GM19025 (cell line): Measurements from ENCODE around the gene NOSTRIN.
"Not testable (repeated sequence)": the region's sequence is repeated elsewhere in the genome, so short reads cannot be mapped to it uniquely, and the experiment has no call there.

Experiments used
- ATAC-seq: cut with Tn5 transposase; IDR thresholded peaks from one replicate; pipeline ENCODE4 v1.9.1; 2021; ENCODE audit warnings: mild to moderate bottlenecking, low read depth, moderate library complexity; ENCODE audit not compliant: unreplicated experiment

NOSTRIN gene

DNA sequence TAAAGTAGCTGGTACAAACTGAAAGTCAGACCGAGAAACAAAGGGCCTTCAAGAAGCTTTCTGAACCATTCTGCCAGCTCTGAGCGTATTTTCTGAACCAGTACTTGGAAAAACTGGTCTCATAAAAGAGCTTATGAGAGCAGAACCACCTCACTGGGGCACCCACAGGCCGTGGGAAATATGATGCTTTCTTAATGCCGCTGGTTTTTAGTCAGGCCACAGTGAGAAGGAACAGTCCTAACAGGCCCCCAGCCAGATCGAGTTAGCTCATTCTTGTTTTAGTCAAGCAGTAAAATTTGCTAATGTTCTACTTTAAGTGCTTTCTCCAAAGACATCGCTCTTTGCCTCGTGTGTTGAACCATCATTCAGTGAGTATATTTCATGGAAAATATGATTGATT lies 12.7 kb upstream of the NOSTRIN start:
- no peak for ATAC-seq

DNA sequence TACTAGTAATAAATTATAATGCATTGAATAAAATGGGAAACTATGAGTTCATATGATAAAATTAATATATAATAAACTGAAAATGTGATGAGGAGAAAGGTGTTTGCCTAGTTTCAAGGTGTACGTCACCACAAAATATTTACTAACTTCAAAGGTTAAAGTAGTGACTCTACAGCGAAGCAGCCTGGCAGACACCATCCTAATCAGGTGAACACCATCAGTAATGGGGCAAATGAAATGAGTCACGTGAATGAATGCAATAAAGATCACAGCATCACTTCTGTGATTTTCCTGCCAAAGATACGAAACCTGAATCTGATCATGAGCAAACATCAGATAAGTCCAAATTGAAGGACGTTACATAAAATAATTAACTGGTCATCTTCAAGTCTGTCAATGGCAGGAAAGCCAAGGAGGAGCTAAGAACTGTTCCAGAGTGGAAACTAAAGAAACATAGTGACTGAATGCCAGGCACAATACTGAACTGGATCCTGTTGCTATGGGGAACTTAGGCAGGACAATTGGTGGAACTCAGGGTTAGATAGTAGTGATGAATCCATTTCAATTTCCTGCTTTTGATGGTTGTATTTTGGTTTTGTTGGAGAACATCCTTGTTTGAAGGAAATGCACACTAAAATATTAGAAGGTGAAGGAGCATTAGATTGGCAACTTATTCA lies 12.1 kb upstream of the NOSTRIN start:
- no peak for ATAC-seq

DNA sequence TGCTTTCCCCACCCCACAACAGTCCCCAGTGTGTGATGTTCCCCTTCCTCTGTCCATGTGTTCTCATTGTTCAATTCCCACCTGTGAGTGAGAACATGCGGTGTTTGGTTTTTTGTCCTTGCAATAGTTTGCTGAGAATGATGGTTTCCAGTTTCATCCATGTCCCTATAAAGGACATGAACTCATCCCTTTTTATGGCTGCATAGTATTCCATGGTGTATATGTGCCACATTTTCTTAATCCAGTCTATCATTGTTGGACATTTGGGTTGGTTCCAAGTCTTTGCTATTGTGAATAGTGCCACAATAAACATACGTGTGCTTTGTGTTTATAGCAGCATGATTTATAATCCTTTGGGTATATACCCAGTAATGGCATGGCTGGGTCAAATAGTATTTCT lies 11.3 kb upstream of the NOSTRIN start:
- ATAC-seq: not testable (repeated sequence)

DNA sequence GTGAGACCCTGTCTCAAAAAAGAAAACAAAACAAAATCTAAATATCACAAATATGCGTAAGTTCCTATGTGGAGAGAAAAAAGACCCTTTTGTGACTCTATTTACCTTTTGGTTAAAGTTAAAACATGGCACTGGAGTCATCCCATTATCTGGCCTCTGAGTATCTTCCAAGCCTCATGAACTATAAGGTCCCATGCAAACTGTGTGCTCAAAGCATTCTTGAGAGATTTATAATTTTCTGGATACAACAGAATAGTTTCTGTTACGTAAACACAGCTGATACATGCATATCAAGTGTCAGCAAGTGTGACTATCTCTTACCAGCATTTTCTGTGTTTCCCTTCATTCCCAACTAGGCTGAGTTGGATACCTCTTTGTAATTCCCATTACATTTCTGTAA lies 8.8 kb upstream of the NOSTRIN start:
- ATAC-seq: no peak

DNA sequence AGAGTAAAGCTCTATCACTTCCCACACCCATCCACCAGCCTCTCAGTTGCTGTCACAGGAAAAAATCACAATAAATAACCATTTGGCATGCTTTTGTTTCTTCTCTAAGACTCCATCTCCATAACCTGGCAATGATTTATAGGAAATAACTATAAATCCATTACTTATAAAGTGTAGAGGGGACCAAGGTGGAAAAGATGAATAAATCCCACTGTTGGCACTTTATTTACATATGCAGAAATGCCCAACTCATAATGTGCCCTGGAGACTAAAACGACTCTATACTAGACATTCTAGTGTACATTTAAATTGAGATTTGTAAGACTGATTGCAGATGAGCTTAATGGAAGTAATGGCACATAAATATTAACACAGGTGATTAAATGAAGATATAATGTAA lies 7.5 kb upstream of the NOSTRIN start:
- no peak for ATAC-seq

- no peak for ATAC-seq
These were observed 6.3 kb upstream of the NOSTRIN start for GRCh38 chr2:168796090-168796577.

- no peak for ATAC-seq
These were observed 5.7 kb upstream of the NOSTRIN start for GRCh38 chr2:168796583-168797285.

DNA sequence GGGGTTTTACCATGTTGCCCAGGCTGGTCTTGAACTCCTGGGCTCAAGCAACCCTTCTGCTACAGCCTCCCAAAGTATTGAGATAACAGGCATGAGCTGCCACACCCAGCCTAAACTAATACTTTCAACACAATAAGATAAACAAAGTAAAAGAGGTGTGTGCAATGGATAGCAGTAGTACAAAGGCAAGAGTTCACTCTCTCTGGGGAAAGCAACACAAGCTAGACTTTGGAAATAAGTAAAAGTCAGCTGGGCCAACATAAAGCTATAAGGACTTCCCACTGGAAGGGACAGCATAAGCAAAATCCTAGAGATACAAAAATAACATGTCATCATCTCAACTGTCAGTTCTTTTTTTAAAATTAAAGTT lies 5.2 kb upstream of the NOSTRIN start:
- no peak for ATAC-seq

- no peak for ATAC-seq
These were observed 4.2 kb upstream of the NOSTRIN start for GRCh38 chr2:168798076-168798887.

DNA sequence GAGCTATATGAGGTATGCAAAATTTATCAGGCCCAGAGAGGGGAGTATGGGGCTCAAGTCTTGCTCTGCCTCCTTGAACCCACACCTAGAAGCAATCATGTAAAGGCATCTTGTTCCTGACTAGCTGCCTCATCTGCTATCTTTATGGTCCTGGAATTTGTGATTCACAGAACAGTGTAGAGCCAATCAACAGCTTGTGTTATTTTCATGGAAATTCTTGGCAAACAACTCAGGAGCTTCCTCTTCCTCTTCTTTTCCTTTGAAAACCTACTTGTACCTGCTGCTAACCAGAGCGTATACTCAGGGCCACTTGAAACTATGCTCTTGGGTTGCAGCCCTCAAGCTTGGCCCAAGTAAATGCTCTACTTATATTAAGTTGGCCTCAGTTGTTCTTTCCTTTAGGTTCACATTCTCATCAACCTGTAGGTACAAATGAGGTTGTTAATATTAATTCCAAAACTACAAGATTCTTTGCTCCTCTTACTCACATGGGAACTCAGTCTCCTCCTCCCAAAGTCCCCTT lies 3.5 kb upstream of the NOSTRIN start:
- no peak for ATAC-seq

DNA sequence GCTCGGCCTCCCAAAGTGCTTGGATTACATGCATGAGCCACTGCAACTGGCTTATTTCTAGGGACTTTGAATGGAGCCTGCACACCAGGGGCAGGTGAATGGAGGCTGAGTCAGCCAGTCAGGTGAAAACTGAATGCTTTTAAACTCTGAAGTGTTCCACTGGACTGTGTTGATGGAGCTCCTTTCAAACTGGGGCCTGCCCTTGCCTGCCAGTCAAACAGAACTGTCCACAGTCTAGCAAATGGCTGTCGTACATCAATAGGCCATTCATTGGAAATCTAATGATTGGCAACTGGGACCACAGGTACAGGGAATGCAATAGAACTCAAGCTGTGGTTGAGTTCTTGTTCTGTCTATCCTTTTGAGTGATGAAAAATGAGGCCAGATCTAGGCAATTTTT lies 966 bp upstream of the NOSTRIN start:
- ATAC-seq: no peak

DNA sequence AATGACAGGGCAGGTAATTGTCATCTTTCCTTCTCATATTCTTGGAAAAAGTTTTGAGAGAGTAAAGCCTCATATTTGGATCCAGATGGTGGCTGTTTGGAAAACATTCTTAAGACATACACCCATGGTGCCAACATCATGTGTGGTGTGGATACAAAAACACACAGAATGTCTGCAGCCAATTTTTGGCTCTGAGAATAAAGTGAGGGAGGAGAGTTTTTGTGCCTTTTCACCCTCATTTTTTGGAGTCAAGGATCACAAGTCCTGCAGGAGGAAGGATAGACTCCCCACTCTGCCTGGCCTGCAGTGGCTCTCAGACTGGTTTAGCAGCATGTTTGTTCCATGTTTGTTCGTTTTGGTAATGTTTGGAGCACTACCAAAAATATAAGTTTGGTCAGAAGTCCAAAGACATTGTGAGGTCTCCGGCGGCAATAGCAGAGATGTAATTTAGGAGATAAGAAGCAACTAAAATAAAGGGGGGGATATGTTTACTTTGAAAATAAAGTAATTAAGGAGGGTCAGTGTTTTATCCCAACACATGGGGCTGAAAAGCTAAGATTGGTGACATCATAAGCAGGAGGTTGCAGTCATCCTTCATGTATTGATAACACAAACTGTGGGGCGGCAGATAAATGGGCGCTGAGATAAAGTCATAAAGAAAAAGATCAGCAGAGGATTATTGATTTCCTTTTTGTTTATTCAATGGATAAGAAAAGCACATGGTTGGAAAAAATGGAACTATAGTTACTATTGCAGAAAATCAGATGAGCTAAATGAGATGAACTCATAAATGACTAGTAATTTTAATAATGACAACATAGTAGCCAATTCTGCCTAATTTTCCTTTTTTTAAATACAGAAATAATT lies 655 bp downstream of the NOSTRIN start:
- ATAC-seq: no peak

- no peak for ATAC-seq
These were observed 1.8 kb downstream of the NOSTRIN start for GRCh38 chr2:168804214-168804613.

- no peak for ATAC-seq
These were observed 3.2 kb downstream of the NOSTRIN start for GRCh38 chr2:168805615-168806014.

DNA sequence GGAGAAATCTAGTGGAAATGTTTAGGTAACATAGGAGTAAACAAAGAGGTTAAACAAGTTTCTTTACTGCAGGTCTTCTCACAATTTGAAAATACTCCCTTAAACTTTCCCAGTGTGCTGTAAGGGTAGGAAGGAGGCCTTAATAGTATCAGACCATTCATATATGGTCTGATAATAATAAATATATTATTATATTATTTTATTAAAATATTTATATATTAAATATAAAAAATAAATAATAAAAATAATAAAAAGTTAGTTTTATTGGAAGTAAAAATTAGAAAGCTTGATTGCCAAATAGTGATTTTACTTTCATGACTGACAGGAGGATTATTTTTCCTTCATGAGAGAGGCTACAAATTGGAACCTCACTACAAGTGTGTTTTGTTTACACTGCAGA lies 7.1 kb downstream of the NOSTRIN start:
- ATAC-seq: no peak

- ATAC-seq: no peak
These were observed 7.8 kb downstream of the NOSTRIN start for GRCh38 chr2:168810235-168810634.

GRCh38 chr2:168811696-168812095 lies 9.3 kb downstream of the NOSTRIN start:
- no peak for ATAC-seq

DNA sequence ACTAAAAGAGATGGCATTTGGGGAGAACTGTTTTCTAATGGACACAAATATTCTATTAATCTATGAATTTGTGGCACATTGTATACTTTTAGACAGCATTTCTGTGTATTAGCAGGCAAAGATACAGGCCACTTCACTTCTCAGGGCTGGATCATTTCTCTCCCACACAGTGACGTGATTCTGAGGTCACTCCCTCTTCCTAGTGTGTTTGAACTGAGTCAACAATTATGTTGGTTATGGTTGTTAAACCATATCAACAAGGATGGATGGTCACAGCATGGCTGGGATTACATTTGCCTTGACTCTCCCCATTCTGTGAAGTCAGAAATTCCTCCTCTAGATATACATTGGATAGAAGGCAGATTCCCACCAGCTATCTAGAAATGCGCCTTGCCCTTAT lies 11.6 kb downstream of the NOSTRIN start:
- no peak for ATAC-seq

GRCh38 chr2:168814939-168815907 lies 12.8 kb downstream of the NOSTRIN start:
- no peak for ATAC-seq
